CD4-positive, alpha-beta T cell treated with Interleukin-6 at 100 ng/mL for 8 hours (primary cell): ENCODE data around the gene NTF4.
"Not testable (repeated sequence)": the region's sequence is repeated elsewhere in the genome, so short reads cannot be mapped to it uniquely, and the experiment has no call there.

ENCODE experiments used
- DNase-seq: peaks from one replicate; pipeline ENCODE4 v3.0.0-alpha.2; 2020; ENCODE audit warnings: mixed read lengths, low spot score

NTF4 gene

GRCh38 chr19:49091391-49092038, 26.9 kb upstream of the NTF4 start:
- DNase-seq = no peak

GRCh38 chr19:49086296-49086695, 21.7 kb upstream of the NTF4 start:
- no peak for DNase-seq

- no peak for DNase-seq
Measured at GRCh38 chr19:49085868-49086232, 21.2 kb upstream of the NTF4 start.

GRCh38 chr19:49085020-49085867, 20.6 kb upstream of the NTF4 start, which contains the start of gene SNRNP70:
SNRNP70 (plus strand) TSS chr19:49085451; CDS start chr19:49086415, 964 bp downstream.
- DNase-seq = peak; percentile 100

GRCh38 chr19:49084206-49085019, 19.8 kb upstream of the NTF4 start:
- no peak for DNase-seq

- no peak for DNase-seq
Measured at GRCh38 chr19:49081273-49081672, 16.7 kb upstream of the NTF4 start.

- no peak for DNase-seq
Measured at GRCh38 chr19:49080392-49080791, 15.8 kb upstream of the NTF4 start.

- not testable (repeated sequence) for DNase-seq
Measured at GRCh38 chr19:49074869-49075268, 10.3 kb upstream of the NTF4 start.

GRCh38 chr19:49073514-49074378, 9.1 kb upstream of the NTF4 start:
- DNase-seq = no peak

- no peak for DNase-seq
Measured at GRCh38 chr19:49071860-49072547, 7.4 kb upstream of the NTF4 start.

GRCh38 chr19:49070416-49070815, 5.8 kb upstream of the NTF4 start:
- DNase-seq = no peak

GRCh38 chr19:49069026-49069425, 4.4 kb upstream of the NTF4 start:
- no peak for DNase-seq

- DNase-seq = no peak
Measured at GRCh38 chr19:49067554-49067953, 2.9 kb upstream of the NTF4 start.

- DNase-seq = no peak
Measured at GRCh38 chr19:49065905-49066512, 1.4 kb upstream of the NTF4 start.

GRCh38 chr19:49064029-49064629, 489 bp downstream of the NTF4 start:
- no peak for DNase-seq

- DNase-seq = no peak
Measured at GRCh38 chr19:49061445-49061844, 3.2 kb downstream of the NTF4 start.

- DNase-seq = no peak
Measured at GRCh38 chr19:49061000-49061399, 3.6 kb downstream of the NTF4 start.

GRCh38 chr19:49059053-49059452, 5.6 kb downstream of the NTF4 start:
- DNase-seq = no peak

GRCh38 chr19:49058562-49058961, 6.1 kb downstream of the NTF4 start:
- no peak for DNase-seq

GRCh38 chr19:49057636-49058234, 6.9 kb downstream of the NTF4 start, which contains the start of gene CGB7:
CGB7 (minus strand) TSS chr19:49057749; CDS start chr19:49055375, 2,374 bp downstream.
- DNase-seq = peak; percentile 25
